Measurements from ENCODE around the gene GRK3. TPM values are rescaled to one million over a fixed set of nuclear protein-coding genes. Genes with fewer than 3 reads are reported as not detected.

Gene GRK3
- total RNA-seq, 4 donors from 2014 or later, result 8.2 to 12.9 (median 10.2) TPM

GRCh38 chr22:25760848-25761595 lies 196.5 kb downstream of the GRK3 start:
- Histone ChIP-seq H3K9me3 (peaks cover 0 to 10% (median 0%) of the 10 kb centered on the region in 4 donors), H3K4me1 (no peaks in the 10 kb centered on the region), H3K4me3 (no peak overlapping the region), H3K27ac (no peak overlapping the region), H3K36me3 (no peaks in the 10 kb centered on the region), H3K27me3 (no peaks in the 10 kb centered on the region)
- 81 to 86% methylated on average over 15 of the region's 15 CpGs for WGBS, 2 donors
- no peak for DNase-seq (ENCODE audit: low spot score in 2 of 2)
- TF ChIP-seq POLR2A (IDR thresholded peaks at IDR 0.05) (no peak), EP300 (IDR thresholded peaks at IDR 0.05) (no peak), CTCF (IDR thresholded peaks at IDR 0.05) (no peak)

GRCh38 chr22:25762147-25762546 lies 197.7 kb downstream of the GRK3 start:
- DNase-seq (ENCODE audit: low spot score in 2 of 2), result no peak
- 82 to 91% methylated on average over 5 of the region's 5 CpGs for WGBS, 2 donors
- TF ChIP-seq CTCF (IDR thresholded peaks at IDR 0.05) (no peak), EP300 (IDR thresholded peaks at IDR 0.05) (no peak), POLR2A (IDR thresholded peaks at IDR 0.05) (no peak)
- H3K27me3 ChIP-seq, result no peaks in the 10 kb centered on the region
- no peak overlapping the region for H3K4me3 ChIP-seq
- no peak overlapping the region for H3K27ac ChIP-seq
- H3K36me3 ChIP-seq, result no peaks in the 10 kb centered on the region
- no peaks in the 10 kb centered on the region for H3K4me1 ChIP-seq
- H3K9me3 ChIP-seq, result peaks cover 0 to 18% (median 0%) of the 10 kb centered on the region in 4 donors

GRCh38 chr22:25763239-25763777 lies 198.8 kb downstream of the GRK3 start:
- H3K4me1 ChIP-seq, result no peaks in the 10 kb centered on the region
- no peaks in the 10 kb centered on the region for H3K27me3 ChIP-seq
- H3K9me3 ChIP-seq, result peaks cover 0 to 23% (median 0%) of the 10 kb centered on the region in 4 donors
- 61 to 62% methylated on average over 7 of the region's 7 CpGs for WGBS, 2 donors
- TF ChIP-seq EP300 (IDR thresholded peaks at IDR 0.05), result no peak
- no peak for TF ChIP-seq POLR2A (IDR thresholded peaks at IDR 0.05)
- no peak for TF ChIP-seq CTCF (IDR thresholded peaks at IDR 0.05)
- DNase-seq (ENCODE audit: low spot score in 2 of 2), result no peak
- no peak overlapping the region for H3K27ac ChIP-seq
- no peak overlapping the region for H3K4me3 ChIP-seq
- H3K36me3 ChIP-seq, result no peaks in the 10 kb centered on the region

- no peaks in the 10 kb centered on the region for H3K27me3 ChIP-seq
- peaks cover 0 to 23% (median 0%) of the 10 kb centered on the region in 4 donors for H3K9me3 ChIP-seq
- 65 to 66% methylated on average over 6 to 8 of the region's 8 CpGs for WGBS, 2 donors
- no peaks in the 10 kb centered on the region for H3K36me3 ChIP-seq
- no peaks in the 10 kb centered on the region for H3K4me1 ChIP-seq
- TF ChIP-seq POLR2A (IDR thresholded peaks at IDR 0.05), result no peak
- no peak for TF ChIP-seq EP300 (IDR thresholded peaks at IDR 0.05)
- TF ChIP-seq CTCF (IDR thresholded peaks at IDR 0.05), result no peak
- no peak overlapping the region for H3K27ac ChIP-seq
- H3K4me3 ChIP-seq, result no peak overlapping the region
- no peak for DNase-seq (ENCODE audit: low spot score in 2 of 2)
Measured at GRCh38 chr22:25764270-25765015, 200.0 kb downstream of the GRK3 start.

- TF ChIP-seq CTCF (IDR thresholded peaks at IDR 0.05), result no peak
- no peak for TF ChIP-seq POLR2A (IDR thresholded peaks at IDR 0.05)
- no peak for TF ChIP-seq EP300 (IDR thresholded peaks at IDR 0.05)
- H3K36me3 ChIP-seq, result no peaks in the 10 kb centered on the region
- 80 to 92% methylated on average over 2 of the region's 2 CpGs for WGBS, 2 donors
- no peak for DNase-seq (ENCODE audit: low spot score in 2 of 2)
- H3K27me3 ChIP-seq, result no peaks in the 10 kb centered on the region
- H3K9me3 ChIP-seq, result peaks cover 0 to 23% (median 0%) of the 10 kb centered on the region in 4 donors
- H3K27ac ChIP-seq, result no peak overlapping the region
- no peak overlapping the region for H3K4me3 ChIP-seq
- no peaks in the 10 kb centered on the region for H3K4me1 ChIP-seq
Measured at GRCh38 chr22:25765016-25765367, 200.5 kb downstream of the GRK3 start.
